ENCODE data around the gene SAE1. TPM values are rescaled to one million over a fixed set of nuclear protein-coding genes. Genes with fewer than 3 reads are reported as not detected.
A peak's percentile ranks its signal among the peaks of the same experiment; 100 is the strongest.

SAE1 gene
- total and polyA plus RNA-seq, 2 experiments from 2014 or later: 115 to 236 TPM

GRCh38 chr19:47145639-47146486, 15.2 kb downstream of the SAE1 start:
- no peaks in the 10 kb centered on the region for H3K27me3 ChIP-seq (ENCODE audit: insufficient read depth)
- Mint-ChIP-seq H3K9me3 (no peaks in the 10 kb centered on the region), H3K4me1 (peaks cover 5% of the 10 kb centered on the region), H3K27ac (no peak overlapping the region), H3K36me3 (ENCODE audit: low read depth) (peaks cover 86% of the 10 kb centered on the region), H3K4me3 (no peak overlapping the region), H3K27me3 (ENCODE audit: insufficient read depth, low read depth, poor library complexity) (peaks cover 6% of the 10 kb centered on the region)
- H3K4me3 ChIP-seq: no peak overlapping the region
- H3K27ac ChIP-seq (ENCODE audit: low read depth): peak overlapping the region; percentile 81; the same call in 1 of the 2 replicates
- H3K4me1 ChIP-seq (ENCODE audit: insufficient read depth): no peaks in the 10 kb centered on the region
- H3F3A ChIP-seq (replicated peaks; ENCODE audit: low read depth): peaks cover 40% of the 10 kb centered on the region
- no peaks in the 10 kb centered on the region for H3K9me2 ChIP-seq (ENCODE audit: insufficient read depth)
- DNase-seq (ENCODE audit: low spot score): no peak
- H2AFZ ChIP-seq: no peak overlapping the region
- ATAC-seq: no peak
- H4K20me1 ChIP-seq (replicated peaks; ENCODE audit: insufficient read depth): peaks cover 52% of the 10 kb centered on the region
- peaks cover 100% of the 10 kb centered on the region for H3K79me2 ChIP-seq (replicated peaks; ENCODE audit: insufficient read depth)
- TF ChIP-seq CTCF (conservative IDR thresholded peaks at IDR 0.05; ENCODE audit: low read depth in 2 of 2) (no peak), STAT1 (IDR thresholded peaks at IDR 0.05; ENCODE audit: unreplicated experiment) (no peak), ZNF114 (CRISPR knock-in tag; IDR thresholded peaks at IDR 0.05) (no peak), ETS1 (IDR thresholded peaks at IDR 0.05) (no peak), ZNF462 (CRISPR knock-in tag; IDR thresholded peaks at IDR 0.05) (no peak), ZNF331 (CRISPR knock-in tag; IDR thresholded peaks at IDR 0.05; ENCODE audit: low read depth) (no peak), JUNB (IDR thresholded peaks at IDR 0.05; ENCODE audit: unreplicated experiment) (no peak), EZH2 (IDR thresholded peaks at IDR 0.05; ENCODE audit: low read depth, unreplicated experiment) (no peak), REST (IDR thresholded peaks at IDR 0.05; ENCODE audit: unreplicated experiment) (no peak), EZH2phosphoT487 (IDR thresholded peaks at IDR 0.05; ENCODE audit: unreplicated experiment) (no peak), CREB1 (CRISPR knock-in tag; IDR thresholded peaks at IDR 0.05; ENCODE audit: low read depth) (no peak), NANOG (IDR thresholded peaks at IDR 0.05; ENCODE audit: borderline replicate concordance) (no peak), POLR2AphosphoS5 (IDR thresholded peaks at IDR 0.05; ENCODE audit: low read depth) (no peak)
- H3K36me3 ChIP-seq (ENCODE audit: insufficient read depth): peaks cover 51% of the 10 kb centered on the region
- no peak overlapping the region for H3K4me2 ChIP-seq

Data from GM23338 (cell line).